ENCODE measurements around the gene IGSF23. TPM values are rescaled to one million over a fixed set of nuclear protein-coding genes. Genes with fewer than 3 reads are reported as not detected.
"Not testable (repeated sequence)": the region's sequence is repeated elsewhere in the genome, so short reads cannot be mapped to it uniquely, and the experiment has no call there.

The IGSF23 gene
- total RNA-seq, 1 experiment from 2014 or later: not detected

GRCh38 chr19:44668985-44669764 is 55.8 kb downstream of the IGSF23 start:
- TF ChIP-seq CTCF (conservative IDR thresholded peaks at IDR 0.05; ENCODE audit: low read depth, low read length): no peak
- no peak for TF ChIP-seq EZH2 (IDR thresholded peaks at IDR 0.05; ENCODE audit: borderline replicate concordance, low read depth, low read length, poor library complexity, severe bottlenecking)
- Histone ChIP-seq H3K4me3 (ENCODE audit: low read depth, low read length, poor library complexity, severe bottlenecking) (no peak overlapping the region), H3K4me1 (ENCODE audit: insufficient read depth, low read length, poor library complexity, severe bottlenecking) (no peaks in the 10 kb centered on the region), H3K27ac (ENCODE audit: low read depth, low read length, poor library complexity, severe bottlenecking) (no peak overlapping the region), H3K36me3 (ENCODE audit: insufficient read depth, low read length, poor library complexity, severe bottlenecking) (no peaks in the 10 kb centered on the region), H3K27me3 (replicated peaks; ENCODE audit: insufficient read depth, low read depth, low read length, poor library complexity) (no peaks in the 10 kb centered on the region), H3K9me3 (ENCODE audit: low read depth, low read length, poor library complexity, severe bottlenecking) (no peaks in the 10 kb centered on the region)
- POLR2A ChIA-PET (ENCODE audit: low non-redundant PET): no interaction called here
- CTCF ChIA-PET: no interaction called here
- intact Hi-C loops (cut with micrococcal nuclease; ENCODE audit: unreplicated experiment): no loop called here
- no peak for DNase-seq (ENCODE audit: low spot score)
- no TSS peak for BruUV-seq (replicated peaks)

GRCh38 chr19:44670027-44670426 is 56.7 kb downstream of the IGSF23 start:
- POLR2A ChIA-PET (ENCODE audit: low non-redundant PET); H3K27ac ChIP-seq (ENCODE audit: low read depth, low read length, poor library complexity, severe bottlenecking); H3K27me3 ChIP-seq (replicated peaks; ENCODE audit: insufficient read depth, low read depth, low read length, poor library complexity); BruUV-seq (replicated peaks); CTCF ChIA-PET; intact Hi-C loops (cut with micrococcal nuclease; ENCODE audit: unreplicated experiment); H3K4me1 ChIP-seq (ENCODE audit: insufficient read depth, low read length, poor library complexity, severe bottlenecking); H3K36me3 ChIP-seq (ENCODE audit: insufficient read depth, low read length, poor library complexity, severe bottlenecking); H3K9me3 ChIP-seq (ENCODE audit: low read depth, low read length, poor library complexity, severe bottlenecking); DNase-seq (ENCODE audit: low spot score); H3K4me3 ChIP-seq (ENCODE audit: low read depth, low read length, poor library complexity, severe bottlenecking): not testable (repeated sequence)

GRCh38 chr19:44671400-44671799 is 58.0 kb downstream of the IGSF23 start, which contains the start of gene CEACAM19:
Gene CEACAM19 (plus strand): TSS chr19:44671482. CDS start chr19:44671932, 450 bp downstream.
- TF ChIP-seq CTCF (conservative IDR thresholded peaks at IDR 0.05; ENCODE audit: low read depth, low read length) (no peak), EZH2 (IDR thresholded peaks at IDR 0.05; ENCODE audit: borderline replicate concordance, low read depth, low read length, poor library complexity, severe bottlenecking) (no peak)
- intact Hi-C loops (cut with micrococcal nuclease; ENCODE audit: unreplicated experiment): no loop called here
- Histone ChIP-seq H3K4me3 (ENCODE audit: low read depth, low read length, poor library complexity, severe bottlenecking) (no peak within 1 kb of the TSS), H3K4me1 (ENCODE audit: insufficient read depth, low read length, poor library complexity, severe bottlenecking) (no peaks in the 10 kb centered on the region), H3K27me3 (replicated peaks; ENCODE audit: insufficient read depth, low read depth, low read length, poor library complexity) (no peaks in the 10 kb centered on the region), H3K27ac (ENCODE audit: low read depth, low read length, poor library complexity, severe bottlenecking) (no peak within 1 kb of the TSS), H3K36me3 (ENCODE audit: insufficient read depth, low read length, poor library complexity, severe bottlenecking) (no peaks in the 10 kb centered on the region), H3K9me3 (ENCODE audit: low read depth, low read length, poor library complexity, severe bottlenecking) (no peaks in the 10 kb centered on the region)
- BruUV-seq (replicated peaks): no TSS peak
- CTCF ChIA-PET: no interaction called here
- no peak for DNase-seq (ENCODE audit: low spot score)
- POLR2A ChIA-PET (ENCODE audit: low non-redundant PET): no interaction called here

GRCh38 chr19:44672226-44672625 is 58.9 kb downstream of the IGSF23 start:
- peaks cover 5% of the 10 kb centered on the region for H3K4me1 ChIP-seq (ENCODE audit: insufficient read depth, low read length, poor library complexity, severe bottlenecking)
- DNase-seq (ENCODE audit: low spot score): no peak
- TF ChIP-seq EZH2 (IDR thresholded peaks at IDR 0.05; ENCODE audit: borderline replicate concordance, low read depth, low read length, poor library complexity, severe bottlenecking) (no peak), CTCF (conservative IDR thresholded peaks at IDR 0.05; ENCODE audit: low read depth, low read length) (no peak)
- BruUV-seq (replicated peaks): no TSS peak
- H3K9me3 ChIP-seq (ENCODE audit: low read depth, low read length, poor library complexity, severe bottlenecking): no peaks in the 10 kb centered on the region
- H3K36me3 ChIP-seq (ENCODE audit: insufficient read depth, low read length, poor library complexity, severe bottlenecking): no peaks in the 10 kb centered on the region
- no peak overlapping the region for H3K4me3 ChIP-seq (ENCODE audit: low read depth, low read length, poor library complexity, severe bottlenecking)
- intact Hi-C loops (cut with micrococcal nuclease; ENCODE audit: unreplicated experiment): no loop called here
- H3K27ac ChIP-seq (ENCODE audit: low read depth, low read length, poor library complexity, severe bottlenecking): no peak overlapping the region
- POLR2A ChIA-PET (ENCODE audit: low non-redundant PET): no interaction called here
- no peaks in the 10 kb centered on the region for H3K27me3 ChIP-seq (replicated peaks; ENCODE audit: insufficient read depth, low read depth, low read length, poor library complexity)
- CTCF ChIA-PET: no interaction called here
